ENCODE data around the gene MVB12A. TPM values are rescaled to one million over a fixed set of nuclear protein-coding genes. Genes with fewer than 3 reads are reported as not detected.

The MVB12A gene
- total and polyA plus RNA-seq, 5 donors from 2014 or later: 26.7 to 48.6 (median 30.8) TPM

- H3K4me3 Mint-ChIP-seq: peak overlapping the region; percentile 92 to 98 (median 94)
- H3K27ac Mint-ChIP-seq: peak overlapping the region in 2 of 3 donors; percentile 92 to 96
- peak overlapping the region; percentile 81 for H3K4me3 ChIP-seq (ENCODE audit: low read depth, low read length)
- H3K4me1 ChIP-seq (ENCODE audit: control insufficient read depth, insufficient read depth, low read length, poor library complexity, severe bottlenecking): peaks cover 16% of the 10 kb centered on the region
- H3K36me3 ChIP-seq (ENCODE audit: control insufficient read depth, insufficient read depth, low read length): peaks cover 9% of the 10 kb centered on the region
- peak overlapping the region; percentile 70 for H3K27ac ChIP-seq (ENCODE audit: insufficient read depth, low read length, poor library complexity, severe bottlenecking)
- H3K36me3 Mint-ChIP-seq: peaks cover 17% of the 10 kb centered on the region
- ATAC-seq (ENCODE audit: low read depth in 2 of 2): no peak
- no peak for DNase-seq
- H3K27me3 ChIP-seq (ENCODE audit: control insufficient read depth, insufficient read depth, low read length): no peaks in the 10 kb centered on the region
- H3K9me3 ChIP-seq (ENCODE audit: control insufficient read depth in 2 of 2, low read length in 2 of 2): no peaks in the 10 kb centered on the region
- H3K27me3 Mint-ChIP-seq: no peaks in the 10 kb centered on the region
- no peaks in the 10 kb centered on the region for H3K9me3 Mint-ChIP-seq
- peaks cover 0 to 21% (median 8%) of the 10 kb centered on the region in 4 donors for H3K4me1 Mint-ChIP-seq
Measured at GRCh38 chr19:17419154-17419620, 660 bp upstream of the MVB12A start.

GRCh38 chr19:17420475-17420924 is 653 bp downstream of the MVB12A start:
- no peaks in the 10 kb centered on the region for H3K27me3 Mint-ChIP-seq
- Histone ChIP-seq H3K36me3 (ENCODE audit: control insufficient read depth, insufficient read depth, low read length) (no peaks in the 10 kb centered on the region), H3K27me3 (ENCODE audit: control insufficient read depth, insufficient read depth, low read length) (no peaks in the 10 kb centered on the region), H3K4me3 (ENCODE audit: low read depth, low read length) (peak overlapping the region; percentile 57), H3K9me3 (ENCODE audit: control insufficient read depth in 2 of 2, low read length in 2 of 2) (no peaks in the 10 kb centered on the region), H3K4me1 (ENCODE audit: control insufficient read depth, insufficient read depth, low read length, poor library complexity, severe bottlenecking) (peaks cover 16% of the 10 kb centered on the region), H3K27ac (ENCODE audit: insufficient read depth, low read length, poor library complexity, severe bottlenecking) (peak overlapping the region; percentile 72)
- H3K9me3 Mint-ChIP-seq: no peaks in the 10 kb centered on the region
- H3K4me1 Mint-ChIP-seq: peaks cover 0 to 21% (median 8%) of the 10 kb centered on the region in 4 donors
- H3K36me3 Mint-ChIP-seq: peaks cover 11% of the 10 kb centered on the region
- peak overlapping the region; percentile 57 to 92 (median 92) for H3K27ac Mint-ChIP-seq
- ATAC-seq (ENCODE audit: low read depth in 2 of 2) (no peak), DNase-seq (peak in 1 of 3 donors; percentile 45)
- peak overlapping the region; percentile 92 to 98 (median 94) for H3K4me3 Mint-ChIP-seq

GRCh38 chr19:17421942-17422341 is 2.1 kb downstream of the MVB12A start:
- H3K27me3 ChIP-seq (ENCODE audit: control insufficient read depth, insufficient read depth, low read length): no peaks in the 10 kb centered on the region
- no peaks in the 10 kb centered on the region for H3K36me3 ChIP-seq (ENCODE audit: control insufficient read depth, insufficient read depth, low read length)
- Mint-ChIP-seq H3K27me3 (no peaks in the 10 kb centered on the region), H3K36me3 (peaks cover 6% of the 10 kb centered on the region), H3K4me3 (peak overlapping the region in 2 of 4 donors; percentile 59 to 92), H3K9me3 (no peaks in the 10 kb centered on the region), H3K27ac (no peak overlapping the region), H3K4me1 (peaks cover 0 to 21% (median 7%) of the 10 kb centered on the region in 4 donors)
- no peak overlapping the region for H3K27ac ChIP-seq (ENCODE audit: insufficient read depth, low read length, poor library complexity, severe bottlenecking)
- peaks cover 16% of the 10 kb centered on the region for H3K4me1 ChIP-seq (ENCODE audit: control insufficient read depth, insufficient read depth, low read length, poor library complexity, severe bottlenecking)
- no peak overlapping the region for H3K4me3 ChIP-seq (ENCODE audit: low read depth, low read length)
- no peak for ATAC-seq (ENCODE audit: low read depth in 2 of 2)
- H3K9me3 ChIP-seq (ENCODE audit: control insufficient read depth in 2 of 2, low read length in 2 of 2): no peaks in the 10 kb centered on the region
- DNase-seq: no peak

GRCh38 chr19:17423429-17424208 is 3.8 kb downstream of the MVB12A start:
- peaks cover 0 to 21% (median 7%) of the 10 kb centered on the region in 4 donors for H3K4me1 Mint-ChIP-seq
- no peaks in the 10 kb centered on the region for H3K27me3 Mint-ChIP-seq
- H3K27ac Mint-ChIP-seq: no peak overlapping the region
- Histone ChIP-seq H3K27me3 (ENCODE audit: control insufficient read depth, insufficient read depth, low read length) (no peaks in the 10 kb centered on the region), H3K9me3 (ENCODE audit: control insufficient read depth in 2 of 2, low read length in 2 of 2) (no peaks in the 10 kb centered on the region), H3K4me1 (ENCODE audit: control insufficient read depth, insufficient read depth, low read length, poor library complexity, severe bottlenecking) (peaks cover 16% of the 10 kb centered on the region), H3K27ac (ENCODE audit: insufficient read depth, low read length, poor library complexity, severe bottlenecking) (no peak overlapping the region), H3K4me3 (ENCODE audit: low read depth, low read length) (no peak overlapping the region), H3K36me3 (ENCODE audit: control insufficient read depth, insufficient read depth, low read length) (no peaks in the 10 kb centered on the region)
- no peak for ATAC-seq (ENCODE audit: low read depth in 2 of 2)
- peaks cover 4% of the 10 kb centered on the region for H3K36me3 Mint-ChIP-seq
- no peak overlapping the region for H3K4me3 Mint-ChIP-seq
- H3K9me3 Mint-ChIP-seq: no peaks in the 10 kb centered on the region
- DNase-seq: no peak

GRCh38 chr19:17424743-17425365 is 5.0 kb downstream of the MVB12A start:
- no peaks in the 10 kb centered on the region for H3K27me3 Mint-ChIP-seq
- peaks cover 4% of the 10 kb centered on the region for H3K36me3 Mint-ChIP-seq
- H3K27ac Mint-ChIP-seq: no peak overlapping the region
- DNase-seq (no peak), ATAC-seq (ENCODE audit: low read depth in 2 of 2) (peak; percentile 29 to 35)
- no peaks in the 10 kb centered on the region for H3K9me3 ChIP-seq (ENCODE audit: control insufficient read depth in 2 of 2, low read length in 2 of 2)
- peaks cover 9% of the 10 kb centered on the region for H3K4me1 ChIP-seq (ENCODE audit: control insufficient read depth, insufficient read depth, low read length, poor library complexity, severe bottlenecking)
- H3K9me3 Mint-ChIP-seq: no peaks in the 10 kb centered on the region
- no peaks in the 10 kb centered on the region for H3K27me3 ChIP-seq (ENCODE audit: control insufficient read depth, insufficient read depth, low read length)
- H3K4me3 Mint-ChIP-seq: no peak overlapping the region
- no peak overlapping the region for H3K27ac ChIP-seq (ENCODE audit: insufficient read depth, low read length, poor library complexity, severe bottlenecking)
- H3K4me1 Mint-ChIP-seq: peaks cover 0 to 12% (median 3%) of the 10 kb centered on the region in 4 donors
- H3K36me3 ChIP-seq (ENCODE audit: control insufficient read depth, insufficient read depth, low read length): no peaks in the 10 kb centered on the region
- no peak overlapping the region for H3K4me3 ChIP-seq (ENCODE audit: low read depth, low read length)

- Histone ChIP-seq H3K9me3 (ENCODE audit: control insufficient read depth in 2 of 2, low read length in 2 of 2) (no peaks in the 10 kb centered on the region), H3K36me3 (ENCODE audit: control insufficient read depth, insufficient read depth, low read length) (no peaks in the 10 kb centered on the region), H3K4me1 (ENCODE audit: control insufficient read depth, insufficient read depth, low read length, poor library complexity, severe bottlenecking) (no peaks in the 10 kb centered on the region), H3K27me3 (ENCODE audit: control insufficient read depth, insufficient read depth, low read length) (no peaks in the 10 kb centered on the region), H3K27ac (ENCODE audit: insufficient read depth, low read length, poor library complexity, severe bottlenecking) (no peak overlapping the region), H3K4me3 (ENCODE audit: low read depth, low read length) (no peak overlapping the region)
- Mint-ChIP-seq H3K27ac (peak overlapping the region in 1 of 3 donors; percentile 89), H3K9me3 (no peaks in the 10 kb centered on the region), H3K36me3 (no peaks in the 10 kb centered on the region), H3K4me3 (no peak overlapping the region), H3K27me3 (no peaks in the 10 kb centered on the region), H3K4me1 (no peaks in the 10 kb centered on the region)
- ATAC-seq (ENCODE audit: low read depth in 2 of 2): no peak
- no peak for DNase-seq
Measured at GRCh38 chr19:17429641-17430113, 9.8 kb downstream of the MVB12A start.

- no peaks in the 10 kb centered on the region for H3K36me3 Mint-ChIP-seq
- no peak for ATAC-seq (ENCODE audit: low read depth in 2 of 2)
- peak overlapping the region in 1 of 3 donors; percentile 5 for H3K27ac Mint-ChIP-seq
- H3K4me3 Mint-ChIP-seq: no peak overlapping the region
- Histone ChIP-seq H3K27me3 (ENCODE audit: control insufficient read depth, insufficient read depth, low read length) (no peaks in the 10 kb centered on the region), H3K4me3 (ENCODE audit: low read depth, low read length) (no peak overlapping the region), H3K27ac (ENCODE audit: insufficient read depth, low read length, poor library complexity, severe bottlenecking) (no peak overlapping the region), H3K4me1 (ENCODE audit: control insufficient read depth, insufficient read depth, low read length, poor library complexity, severe bottlenecking) (no peaks in the 10 kb centered on the region), H3K36me3 (ENCODE audit: control insufficient read depth, insufficient read depth, low read length) (no peaks in the 10 kb centered on the region), H3K9me3 (ENCODE audit: control insufficient read depth in 2 of 2, low read length in 2 of 2) (no peaks in the 10 kb centered on the region)
- H3K9me3 Mint-ChIP-seq: no peaks in the 10 kb centered on the region
- no peaks in the 10 kb centered on the region for H3K4me1 Mint-ChIP-seq
- no peaks in the 10 kb centered on the region for H3K27me3 Mint-ChIP-seq
- no peak for DNase-seq
Measured at GRCh38 chr19:17431417-17431816, 11.6 kb downstream of the MVB12A start.
